GM12878 (cell line): Measurements from ENCODE around the gene LDLRAD4. TPM values are rescaled to one million over a fixed set of nuclear protein-coding genes. Genes with fewer than 3 reads are reported as not detected.

ENCODE experiments used
- CUX1 ChIP-seq: IDR thresholded peaks from 2 replicates; pipeline ENCODE4 v1.6.1; 2012; ENCODE audit warnings: improper control_type of control experiment, low read depth, low read length; ENCODE audit not compliant: insufficient replicate concordance
- MTA2 ChIP-seq: fragments of 450-650 bp; IDR thresholded peaks from 2 replicates; pipeline ENCODE4 v1.6.1; 2016; ENCODE audit warnings: low read depth, mild to moderate bottlenecking, moderate library complexity
- RCOR1 ChIP-seq: conservative IDR thresholded peaks from 2 replicates; pipeline ENCODE4 v1.6.1; 2012; ENCODE audit warnings: low read depth, low read length, improper control_type of control experiment
- polyA plus RNA-seq, 11 experiments: library from polyadenylated mRNA; depleted of rRNA in 4 of 11; unstranded in 6 of 11; stranded (reverse) in 5 of 11; fragments of >200 nt; fragmentation: Nextera tagmentation in 4 of 11; fragmentation: Illumina TruSeq in 1 of 11; extraction: Ambion mirVana in 4 of 11; extraction: Trizol in 1 of 11; gene quantifications; 1 replicate in 1 of 11; 2 replicates in 10 of 11; pipeline versions ENCODE4 v1.2.1 to v1.2.3, GENCODE V29; 2011 to 2016; ENCODE audit warnings: inconsistent platforms in 2 of 11, missing spikeins in 2 of 11, low read depth in 1 of 11
- total RNA-seq, 4 experiments: library from RNA; depleted of rRNA in 3 of 4; stranded (reverse); fragments of >200 nt in 3 of 4; fragmentation: Illumina TruSeq in 1 of 4; extraction: Trizol in 1 of 4; gene quantifications; 2 replicates each; pipeline versions ENCODE4 v1.2.1 to v1.2.3, GENCODE V29; 2013 to 2021
- TF ChIP-seq, protein P1 (sequence below): fragments of 450-650 bp; IDR thresholded peaks from 2 replicates; pipeline ENCODE4 v1.6.1; 2017; ENCODE audit warnings: mild to moderate bottlenecking

LDLRAD4 gene
- total and polyA plus RNA-seq, 10 of the 15 experiments (the other 5 are each of a cell fraction or from before 2014, with no cell fraction given), result 2.7 to 16.8 (median 11.2) TPM

DNA sequence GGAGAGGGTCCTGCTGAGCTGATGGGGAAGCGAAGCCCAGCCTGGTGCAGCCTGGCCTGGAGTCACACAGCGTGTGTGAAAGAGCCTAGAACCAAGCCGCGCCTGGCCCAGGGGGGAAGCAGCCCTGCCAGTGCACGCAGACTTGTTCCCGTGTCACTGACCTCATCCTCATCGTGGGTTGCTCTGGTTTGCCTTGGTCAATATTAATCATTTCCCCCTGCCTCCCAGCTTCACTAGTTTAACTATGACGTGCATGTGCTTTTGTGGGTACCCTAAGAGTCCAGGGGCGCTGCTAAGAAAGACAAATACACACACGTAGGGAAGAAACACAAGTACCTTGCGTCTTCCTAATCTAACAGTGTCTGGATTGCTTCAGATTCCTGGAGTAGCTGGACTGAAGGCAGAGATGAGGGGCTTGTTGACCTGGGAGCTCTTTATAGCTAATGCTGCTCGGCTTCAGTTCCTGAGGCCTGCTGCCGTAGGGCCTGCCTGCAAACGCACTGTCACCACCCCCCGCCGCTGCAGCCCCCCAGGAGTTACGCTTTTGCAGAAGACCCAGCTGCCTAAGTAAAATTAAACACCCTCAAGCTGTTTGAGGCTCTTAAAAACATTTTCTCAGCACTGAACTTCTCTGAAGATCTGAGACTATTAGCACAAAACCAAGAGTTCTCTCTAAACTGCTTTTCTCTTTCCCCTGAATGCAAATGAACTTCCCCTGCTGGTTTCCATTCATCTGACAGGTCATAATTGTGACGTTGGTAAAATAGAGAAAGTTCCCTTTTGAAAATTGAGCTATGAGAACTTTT is 348.6 kb downstream of the LDLRAD4 start (continued):
- no peak for TF ChIP-seq CUX1
- TF ChIP-seq, protein P1, sequence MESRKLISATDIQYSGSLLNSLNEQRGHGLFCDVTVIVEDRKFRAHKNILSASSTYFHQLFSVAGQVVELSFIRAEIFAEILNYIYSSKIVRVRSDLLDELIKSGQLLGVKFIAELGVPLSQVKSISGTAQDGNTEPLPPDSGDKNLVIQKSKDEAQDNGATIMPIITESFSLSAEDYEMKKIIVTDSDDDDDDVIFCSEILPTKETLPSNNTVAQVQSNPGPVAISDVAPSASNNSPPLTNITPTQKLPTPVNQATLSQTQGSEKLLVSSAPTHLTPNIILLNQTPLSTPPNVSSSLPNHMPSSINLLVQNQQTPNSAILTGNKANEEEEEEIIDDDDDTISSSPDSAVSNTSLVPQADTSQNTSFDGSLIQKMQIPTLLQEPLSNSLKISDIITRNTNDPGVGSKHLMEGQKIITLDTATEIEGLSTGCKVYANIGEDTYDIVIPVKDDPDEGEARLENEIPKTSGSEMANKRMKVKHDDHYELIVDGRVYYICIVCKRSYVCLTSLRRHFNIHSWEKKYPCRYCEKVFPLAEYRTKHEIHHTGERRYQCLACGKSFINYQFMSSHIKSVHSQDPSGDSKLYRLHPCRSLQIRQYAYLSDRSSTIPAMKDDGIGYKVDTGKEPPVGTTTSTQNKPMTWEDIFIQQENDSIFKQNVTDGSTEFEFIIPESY, result no peak
- TF ChIP-seq RCOR1, result peak; percentile 83; the same call in 1 of the 2 replicates
- TF ChIP-seq MTA2, result peak; percentile 61; the same call in 1 of the 2 replicates
